Gastrocnemius medialis (tissue), 4 donors: Measurements from ENCODE around the gene SRRM3. TPM values are rescaled to one million over a fixed set of nuclear protein-coding genes. Genes with fewer than 3 reads are reported as not detected.

Source experiments
- ATAC-seq, 2 donors: fragments of 150-250 bp; one replicate each; pipeline ENCODE4 v1.9.1; 2016
- DNase-seq, 2 donors: peaks; one replicate each; pipeline ENCODE4 v3.0.0-alpha.2; 2019
- H3K27ac ChIP-seq, 4 donors: fragments of 200-600 bp; sonication (generic); 1 replicate in 1 of 4; 2 replicates in 3 of 4; pipeline ENCODE4 v1.5.1; 2016 to 2018; ENCODE audit warnings: mild to moderate bottlenecking in 2 of 4, moderate library complexity in 1 of 4
- H3K27me3 ChIP-seq, 3 donors: fragments of 200-600 bp; sonication (generic) in 2 of 3; 1 replicate in 1 of 3; 2 replicates in 2 of 3; pipeline versions ENCODE4 v1.5.1 to v1.6.0; 2016 to 2019; ENCODE audit warnings: mild to moderate bottlenecking in 1 of 3, moderate library complexity in 1 of 3
- H3K36me3 ChIP-seq, 2 donors: fragments of 200-600 bp; sonication (generic) in 1 of 2; one replicate each; pipeline ENCODE4 v1.5.1; 2017 to 2018
- H3K4me1 ChIP-seq, 2 donors: fragments of 200-600 bp; sonication (generic) in 1 of 2; one replicate each; pipeline ENCODE4 v1.5.1; 2016 to 2017; ENCODE audit warnings: mild to moderate bottlenecking in 2 of 2
- H3K4me3 ChIP-seq, 4 donors: fragments of 200-600 bp; sonication (generic) in 3 of 4; 1 replicate in 1 of 4; 2 replicates in 3 of 4; pipeline ENCODE4 v1.5.1; 2016 to 2019; ENCODE audit warnings: mild to moderate bottlenecking in 2 of 4
- H3K9me3 ChIP-seq, 3 donors: fragments of 200-600 bp; sonication (generic) in 2 of 3; 1 replicate in 1 of 3; 2 replicates in 2 of 3; pipeline ENCODE4 v1.5.1; 2016 to 2019
- POLR2A ChIP-seq, 2 donors: fragments of 450-650 bp; IDR thresholded peaks; one replicate each; pipeline ENCODE4 v1.6.1; 2017; ENCODE audit warnings: antibody characterized with exemption in 2 of 2, mild to moderate bottlenecking in 2 of 2, moderate library complexity in 2 of 2
- in situ Hi-C, 4 donors: fragments of 200-750 bp; cut with MboI; loops; one replicate each; pipeline versions ENCODE4 v1.15.0 to v1.8.0; 2017; ENCODE audit warnings: low sequenced_read_pairs in 4 of 4
- intact Hi-C: fragments of 100-400 bp; cut with DNase I; formaldehyde crosslinking; loops from one replicate; pipeline ENCODE4 v1.15.1; 2023; ENCODE audit warnings: low total_unique reads
- total RNA-seq, 4 donors: library from RNA; depleted of rRNA; stranded (reverse); fragments of >200 nt; gene quantifications; one replicate each; pipeline versions ENCODE4 v1.1.0 to v1.2.3, GENCODE V29; 2016
- TF ChIP-seq, protein P1 (sequence below), 5 experiments: fragments of 450-650 bp in 3 of 5; fragments of 200-600 bp in 2 of 5; sonication (generic) in 2 of 5; IDR thresholded peaks in 4 of 5; conservative IDR thresholded peaks in 1 of 5; 1 replicate in 4 of 5; 2 replicates in 1 of 5; pipeline ENCODE4 v1.5.1; 2016 to 2019; ENCODE audit warnings: antibody characterized with exemption in 5 of 5, mild to moderate bottlenecking in 3 of 5, moderate library complexity in 3 of 5

Gene SRRM3
- total RNA-seq, 4 donors from 2014 or later: 0.53 to 1.2 (median 0.84) TPM

DNA sequence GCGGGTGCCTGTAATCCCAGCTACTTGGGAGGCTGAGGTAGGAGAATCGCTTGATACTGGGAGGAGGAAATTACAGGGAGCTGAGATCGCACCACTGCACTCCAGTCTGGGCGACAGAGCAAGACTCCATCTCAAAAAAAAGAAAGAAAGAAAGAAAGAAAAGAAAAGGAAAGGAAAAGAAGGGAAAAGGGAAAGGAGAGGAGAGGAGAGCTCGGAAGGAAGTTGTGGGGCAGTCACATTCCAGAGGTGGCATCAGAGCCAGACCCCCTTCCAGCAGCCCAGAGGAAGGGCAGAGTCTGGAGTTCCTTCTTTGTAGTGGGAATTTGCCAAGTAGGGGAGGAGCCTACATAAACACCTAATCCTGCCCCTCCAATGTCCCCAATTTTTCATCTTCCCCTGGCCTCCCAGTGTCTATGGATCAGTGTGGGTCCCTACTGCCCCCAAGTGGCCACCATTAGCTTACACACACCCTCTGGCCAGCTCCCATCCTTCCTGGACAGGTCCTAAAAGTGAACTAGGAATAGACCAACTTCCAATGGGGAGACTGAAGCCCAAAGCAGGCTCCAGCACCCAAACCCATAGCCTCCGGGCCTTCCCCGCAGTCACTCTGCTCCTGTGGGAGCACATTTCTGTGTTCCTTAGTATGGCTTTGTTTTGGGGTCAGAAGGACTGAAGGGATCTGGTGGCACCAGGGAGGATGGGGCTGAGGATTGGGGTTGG lies 61.1 kb downstream of the SRRM3 start:
- H3K36me3 ChIP-seq: no peaks in the 10 kb centered on the region
- H3K4me3 ChIP-seq: no peak overlapping the region
- in situ Hi-C loops (no loop called here), intact Hi-C loops (loop anchor here (5.0 kb wide), 1 partner anchor 86 kb away; no protein-coding TSS in a partner anchor)
- H3K4me1 ChIP-seq: peaks cover 0 to 5% of the 10 kb centered on the region in 2 donors
- H3K27ac ChIP-seq: no peak overlapping the region
- peak in 1 of 2 donors; percentile 24 for DNase-seq
- TF ChIP-seq POLR2A (IDR thresholded peaks at IDR 0.05): no peak
- TF ChIP-seq, protein P1, sequence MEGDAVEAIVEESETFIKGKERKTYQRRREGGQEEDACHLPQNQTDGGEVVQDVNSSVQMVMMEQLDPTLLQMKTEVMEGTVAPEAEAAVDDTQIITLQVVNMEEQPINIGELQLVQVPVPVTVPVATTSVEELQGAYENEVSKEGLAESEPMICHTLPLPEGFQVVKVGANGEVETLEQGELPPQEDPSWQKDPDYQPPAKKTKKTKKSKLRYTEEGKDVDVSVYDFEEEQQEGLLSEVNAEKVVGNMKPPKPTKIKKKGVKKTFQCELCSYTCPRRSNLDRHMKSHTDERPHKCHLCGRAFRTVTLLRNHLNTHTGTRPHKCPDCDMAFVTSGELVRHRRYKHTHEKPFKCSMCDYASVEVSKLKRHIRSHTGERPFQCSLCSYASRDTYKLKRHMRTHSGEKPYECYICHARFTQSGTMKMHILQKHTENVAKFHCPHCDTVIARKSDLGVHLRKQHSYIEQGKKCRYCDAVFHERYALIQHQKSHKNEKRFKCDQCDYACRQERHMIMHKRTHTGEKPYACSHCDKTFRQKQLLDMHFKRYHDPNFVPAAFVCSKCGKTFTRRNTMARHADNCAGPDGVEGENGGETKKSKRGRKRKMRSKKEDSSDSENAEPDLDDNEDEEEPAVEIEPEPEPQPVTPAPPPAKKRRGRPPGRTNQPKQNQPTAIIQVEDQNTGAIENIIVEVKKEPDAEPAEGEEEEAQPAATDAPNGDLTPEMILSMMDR (IDR thresholded peaks at IDR 0.05 in 4 of 5, conservative IDR thresholded peaks at IDR 0.05 in 1 of 5): peak; percentile 33 to 56 (median 45)
- H3K27me3 ChIP-seq: peaks cover 28 to 48% (median 38%) of the 10 kb centered on the region in 3 donors
- H3K9me3 ChIP-seq: no peaks in the 10 kb centered on the region
- ATAC-seq: peak in 1 of 2 donors; percentile 68

GRCh38 chr7:76265299-76265698 lies 63.6 kb downstream of the SRRM3 start:
- intact Hi-C loops (no loop called here), in situ Hi-C loops (no loop called here)
- Histone ChIP-seq H3K4me1 (peaks cover 0 to 5% of the 10 kb centered on the region in 2 donors), H3K27me3 (peaks cover 25 to 42% (median 26%) of the 10 kb centered on the region in 3 donors), H3K27ac (no peak overlapping the region), H3K4me3 (no peak overlapping the region), H3K9me3 (no peaks in the 10 kb centered on the region), H3K36me3 (no peaks in the 10 kb centered on the region)
- no peak for ATAC-seq
- no peak for DNase-seq
- TF ChIP-seq, protein P1 (IDR thresholded peaks at IDR 0.05 in 4 of 5, conservative IDR thresholded peaks at IDR 0.05 in 1 of 5): no peak
- no peak for TF ChIP-seq POLR2A (IDR thresholded peaks at IDR 0.05)

DNA sequence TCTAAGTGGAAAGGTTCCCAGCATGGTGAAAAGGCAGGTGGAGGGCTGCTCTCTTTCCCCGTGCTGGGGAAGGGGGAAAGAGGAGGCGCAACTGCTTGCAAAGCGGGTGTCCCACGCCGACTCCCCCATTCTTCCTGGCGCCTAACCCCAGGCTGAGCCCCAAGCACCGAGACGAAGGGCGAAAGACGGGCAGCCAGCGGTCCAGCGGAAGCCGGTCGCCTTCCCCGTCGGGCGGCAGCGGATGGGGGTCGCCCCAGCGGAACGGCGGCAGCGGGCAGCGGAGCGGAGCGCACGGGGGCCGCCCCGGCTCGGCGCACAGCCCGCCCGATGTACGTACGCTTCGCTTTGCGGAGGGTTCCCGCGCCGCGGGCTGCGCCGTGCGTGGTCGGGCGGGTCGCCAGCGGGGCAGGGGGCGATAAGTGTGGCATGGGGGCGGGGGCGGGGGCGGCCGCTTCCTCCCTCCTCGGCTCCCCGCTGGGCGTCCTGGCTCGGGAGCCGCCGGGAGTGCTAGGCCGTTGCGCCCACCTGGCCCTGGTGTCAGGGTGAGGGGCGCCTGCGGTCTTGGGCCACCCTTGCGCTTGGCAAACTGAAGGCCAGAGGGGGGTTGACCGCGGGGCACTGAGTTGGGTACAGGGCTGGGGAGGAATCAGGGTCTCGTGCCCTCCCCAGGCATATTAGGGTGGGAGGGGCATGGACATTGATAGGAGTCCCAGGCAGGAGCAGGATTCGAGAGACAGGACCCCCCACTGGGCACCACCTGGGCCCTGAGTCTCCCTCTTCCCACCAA lies 65.6 kb downstream of the SRRM3 start:
- intact Hi-C loops: no loop called here
- H3K4me1 ChIP-seq: peaks cover 0 to 5% of the 10 kb centered on the region in 2 donors
- H3K9me3 ChIP-seq: no peaks in the 10 kb centered on the region
- TF ChIP-seq POLR2A (IDR thresholded peaks at IDR 0.05): no peak
- TF ChIP-seq, protein P1 (IDR thresholded peaks at IDR 0.05 in 4 of 5, conservative IDR thresholded peaks at IDR 0.05 in 1 of 5): no peak
- H3K27ac ChIP-seq: no peak overlapping the region
- in situ Hi-C loops: no loop called here
- H3K36me3 ChIP-seq: no peaks in the 10 kb centered on the region
- ATAC-seq (no peak), DNase-seq (no peak)
- H3K27me3 ChIP-seq: peaks cover 20 to 35% (median 22%) of the 10 kb centered on the region in 3 donors
- peak overlapping the region in 3 of 4 donors; percentile 22 to 43 (median 35) for H3K4me3 ChIP-seq

DNA sequence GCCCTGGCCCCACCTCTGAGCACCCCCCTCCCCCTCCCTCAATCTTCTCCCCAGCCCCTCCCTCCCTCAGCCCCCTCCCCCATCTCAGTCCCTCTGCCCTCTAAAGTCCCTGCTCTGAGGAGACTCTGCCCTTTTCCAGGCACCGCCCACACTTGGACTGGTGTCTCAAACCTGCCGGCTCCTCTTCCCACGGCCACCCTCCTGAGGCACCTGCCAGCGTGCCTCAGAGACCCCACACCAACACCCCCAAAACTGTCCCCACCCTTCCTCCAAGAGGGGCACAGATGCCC lies 66.1 kb downstream of the SRRM3 start:
- Histone ChIP-seq H3K4me1 (peaks cover 0 to 5% of the 10 kb centered on the region in 2 donors), H3K27me3 (peaks cover 20 to 35% (median 22%) of the 10 kb centered on the region in 3 donors), H3K9me3 (no peaks in the 10 kb centered on the region), H3K27ac (no peak overlapping the region), H3K4me3 (no peak overlapping the region), H3K36me3 (no peaks in the 10 kb centered on the region)
- intact Hi-C loops (no loop called here), in situ Hi-C loops (no loop called here)
- no peak for ATAC-seq
- no peak for DNase-seq
- no peak for TF ChIP-seq POLR2A (IDR thresholded peaks at IDR 0.05)
- TF ChIP-seq, protein P1 (IDR thresholded peaks at IDR 0.05 in 4 of 5, conservative IDR thresholded peaks at IDR 0.05 in 1 of 5): no peak
